Panc1 (cell line): ENCODE results near the gene ATP4A.

Experiments
- POLR2AphosphoS5 ChIP-seq: IDR thresholded peaks from 2 replicates; pipeline ENCODE4 v1.6.1; 2012; ENCODE audit warnings: mild to moderate bottlenecking, low read depth, low read length, moderate library complexity
- TCF7L2 ChIP-seq: IDR thresholded peaks from 2 replicates; pipeline ENCODE4 v1.6.1; 2011; ENCODE audit warnings: mild to moderate bottlenecking, low read depth, low read length, inconsistent platforms
- TF ChIP-seq, protein P1 (sequence below): fragments of 450-650 bp; IDR thresholded peaks from 2 replicates; pipeline ENCODE4 v1.5.1; 2017; ENCODE audit warnings: mild to moderate bottlenecking
- TF ChIP-seq, protein P2 (sequence below), 2 experiments: IDR thresholded peaks; 2 replicates each; pipeline ENCODE4 v1.6.1; 2011 to 2012; ENCODE audit warnings: low read depth in 2 of 2, control low read depth in 1 of 2, low read length in 1 of 2, mild to moderate bottlenecking in 1 of 2, moderate library complexity in 1 of 2; ENCODE audit not compliant: insufficient read depth in 1 of 2

- TF ChIP-seq, protein P1, sequence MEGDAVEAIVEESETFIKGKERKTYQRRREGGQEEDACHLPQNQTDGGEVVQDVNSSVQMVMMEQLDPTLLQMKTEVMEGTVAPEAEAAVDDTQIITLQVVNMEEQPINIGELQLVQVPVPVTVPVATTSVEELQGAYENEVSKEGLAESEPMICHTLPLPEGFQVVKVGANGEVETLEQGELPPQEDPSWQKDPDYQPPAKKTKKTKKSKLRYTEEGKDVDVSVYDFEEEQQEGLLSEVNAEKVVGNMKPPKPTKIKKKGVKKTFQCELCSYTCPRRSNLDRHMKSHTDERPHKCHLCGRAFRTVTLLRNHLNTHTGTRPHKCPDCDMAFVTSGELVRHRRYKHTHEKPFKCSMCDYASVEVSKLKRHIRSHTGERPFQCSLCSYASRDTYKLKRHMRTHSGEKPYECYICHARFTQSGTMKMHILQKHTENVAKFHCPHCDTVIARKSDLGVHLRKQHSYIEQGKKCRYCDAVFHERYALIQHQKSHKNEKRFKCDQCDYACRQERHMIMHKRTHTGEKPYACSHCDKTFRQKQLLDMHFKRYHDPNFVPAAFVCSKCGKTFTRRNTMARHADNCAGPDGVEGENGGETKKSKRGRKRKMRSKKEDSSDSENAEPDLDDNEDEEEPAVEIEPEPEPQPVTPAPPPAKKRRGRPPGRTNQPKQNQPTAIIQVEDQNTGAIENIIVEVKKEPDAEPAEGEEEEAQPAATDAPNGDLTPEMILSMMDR = no peak
- TF ChIP-seq, protein P2, sequence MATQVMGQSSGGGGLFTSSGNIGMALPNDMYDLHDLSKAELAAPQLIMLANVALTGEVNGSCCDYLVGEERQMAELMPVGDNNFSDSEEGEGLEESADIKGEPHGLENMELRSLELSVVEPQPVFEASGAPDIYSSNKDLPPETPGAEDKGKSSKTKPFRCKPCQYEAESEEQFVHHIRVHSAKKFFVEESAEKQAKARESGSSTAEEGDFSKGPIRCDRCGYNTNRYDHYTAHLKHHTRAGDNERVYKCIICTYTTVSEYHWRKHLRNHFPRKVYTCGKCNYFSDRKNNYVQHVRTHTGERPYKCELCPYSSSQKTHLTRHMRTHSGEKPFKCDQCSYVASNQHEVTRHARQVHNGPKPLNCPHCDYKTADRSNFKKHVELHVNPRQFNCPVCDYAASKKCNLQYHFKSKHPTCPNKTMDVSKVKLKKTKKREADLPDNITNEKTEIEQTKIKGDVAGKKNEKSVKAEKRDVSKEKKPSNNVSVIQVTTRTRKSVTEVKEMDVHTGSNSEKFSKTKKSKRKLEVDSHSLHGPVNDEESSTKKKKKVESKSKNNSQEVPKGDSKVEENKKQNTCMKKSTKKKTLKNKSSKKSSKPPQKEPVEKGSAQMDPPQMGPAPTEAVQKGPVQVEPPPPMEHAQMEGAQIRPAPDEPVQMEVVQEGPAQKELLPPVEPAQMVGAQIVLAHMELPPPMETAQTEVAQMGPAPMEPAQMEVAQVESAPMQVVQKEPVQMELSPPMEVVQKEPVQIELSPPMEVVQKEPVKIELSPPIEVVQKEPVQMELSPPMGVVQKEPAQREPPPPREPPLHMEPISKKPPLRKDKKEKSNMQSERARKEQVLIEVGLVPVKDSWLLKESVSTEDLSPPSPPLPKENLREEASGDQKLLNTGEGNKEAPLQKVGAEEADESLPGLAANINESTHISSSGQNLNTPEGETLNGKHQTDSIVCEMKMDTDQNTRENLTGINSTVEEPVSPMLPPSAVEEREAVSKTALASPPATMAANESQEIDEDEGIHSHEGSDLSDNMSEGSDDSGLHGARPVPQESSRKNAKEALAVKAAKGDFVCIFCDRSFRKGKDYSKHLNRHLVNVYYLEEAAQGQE (IDR thresholded peaks at IDR 0.05; ENCODE audit: insufficient read depth in 1 of 2, low read depth in 2 of 2, low read length in 1 of 2) = no peak
- no peak for TF ChIP-seq POLR2AphosphoS5
- TF ChIP-seq TCF7L2 = no peak
These were observed 44.8 kb upstream of the ATP4A start for GRCh38 chr19:35608251-35608650.
